ENCODE measurements around the gene HMCN1. TPM values are rescaled to one million over a fixed set of nuclear protein-coding genes. Genes with fewer than 3 reads are reported as not detected.

HMCN1 gene
- polyA plus RNA-seq, 1 donor from 2014 or later: 0.66 TPM

GRCh38 chr1:186214791-186215190, 480.6 kb downstream of the HMCN1 start:
- no peak overlapping the region for H3K9ac ChIP-seq (ENCODE audit: low read length)
- no peaks in the 10 kb centered on the region for H3K36me3 ChIP-seq (ENCODE audit: insufficient read depth, low read length)
- H3K9me2 ChIP-seq (ENCODE audit: insufficient read depth, low read length): no peaks in the 10 kb centered on the region
- no peak overlapping the region for H2AFZ ChIP-seq (ENCODE audit: low read depth, low read length)
- no peaks in the 10 kb centered on the region for H3F3A ChIP-seq (ENCODE audit: insufficient read depth, low read length, poor library complexity, severe bottlenecking)
- H4K20me1 ChIP-seq (ENCODE audit: insufficient read depth): no peaks in the 10 kb centered on the region
- H3K4me3 ChIP-seq (ENCODE audit: low read length): no peak overlapping the region
- TF ChIP-seq RAD21 (conservative IDR thresholded peaks at IDR 0.05) (no peak), CTCF (IDR thresholded peaks at IDR 0.05; ENCODE audit: poor library complexity, severe bottlenecking) (no peak)
- H3K9me3 ChIP-seq (ENCODE audit: low read length): no peaks in the 10 kb centered on the region
- no peak overlapping the region for H3K4me2 ChIP-seq (ENCODE audit: low read length)
- no peaks in the 10 kb centered on the region for H3K79me2 ChIP-seq (replicated peaks; ENCODE audit: insufficient read depth, low read length)
- H3K27me3 ChIP-seq (ENCODE audit: insufficient read depth, low read depth, low read length): no peaks in the 10 kb centered on the region
- no peak overlapping the region for H3K27ac ChIP-seq (ENCODE audit: low read length)

GRCh38 chr1:186215636-186216035, 481.4 kb downstream of the HMCN1 start:
- Histone ChIP-seq H3K9me3 (ENCODE audit: low read length) (no peaks in the 10 kb centered on the region), H3K4me3 (ENCODE audit: low read length) (no peak overlapping the region), H4K20me1 (ENCODE audit: insufficient read depth) (no peaks in the 10 kb centered on the region), H3K27ac (ENCODE audit: low read length) (no peak overlapping the region), H3K79me2 (replicated peaks; ENCODE audit: insufficient read depth, low read length) (no peaks in the 10 kb centered on the region), H3K27me3 (ENCODE audit: insufficient read depth, low read depth, low read length) (no peaks in the 10 kb centered on the region), H3F3A (ENCODE audit: insufficient read depth, low read length, poor library complexity, severe bottlenecking) (no peaks in the 10 kb centered on the region), H3K9me2 (ENCODE audit: insufficient read depth, low read length) (no peaks in the 10 kb centered on the region), H2AFZ (ENCODE audit: low read depth, low read length) (no peak overlapping the region), H3K36me3 (ENCODE audit: insufficient read depth, low read length) (no peaks in the 10 kb centered on the region), H3K9ac (ENCODE audit: low read length) (no peak overlapping the region), H3K4me2 (ENCODE audit: low read length) (no peak overlapping the region)
- no peak for TF ChIP-seq TAF1 (IDR thresholded peaks at IDR 0.05; ENCODE audit: low read depth)
- no peak for TF ChIP-seq REST (IDR thresholded peaks at IDR 0.05; ENCODE audit: borderline replicate concordance)
- TF ChIP-seq SMC3 (conservative IDR thresholded peaks at IDR 0.05; ENCODE audit: poor library complexity): no peak
- TF ChIP-seq EP300 (conservative IDR thresholded peaks at IDR 0.05; ENCODE audit: poor library complexity, severe bottlenecking): no peak
- TF ChIP-seq EZH2 (IDR thresholded peaks at IDR 0.05; ENCODE audit: borderline replicate concordance, insufficient read depth, low read length, poor library complexity, severe bottlenecking): no peak
- no peak for TF ChIP-seq MXI1 (conservative IDR thresholded peaks at IDR 0.05; ENCODE audit: poor library complexity, severe bottlenecking)
- TF ChIP-seq POLR2AphosphoS5 (IDR thresholded peaks at IDR 0.05): no peak
- no peak for TF ChIP-seq CTCF (IDR thresholded peaks at IDR 0.05; ENCODE audit: poor library complexity, severe bottlenecking)
- no peak for TF ChIP-seq RAD21 (conservative IDR thresholded peaks at IDR 0.05)
